Nephron progenitor cell (in vitro differentiated cells): ENCODE measurements around the gene BTG3.

ENCODE experiments used
- DNase-seq: peaks from one replicate; pipeline ENCODE4 v3.0.0; 2021
- H3K27ac Mint-ChIP-seq: 2 replicates; pipeline ENCODE4 v1.8.0; 2021; ENCODE audit warnings: mild to moderate bottlenecking, moderate library complexity, mixed read lengths
- H3K27me3 Mint-ChIP-seq: 2 replicates; pipeline ENCODE4 v1.8.0; 2021; ENCODE audit warnings: mild to moderate bottlenecking, low read depth, mixed read lengths; ENCODE audit not compliant: poor library complexity
- H3K36me3 Mint-ChIP-seq: 2 replicates; pipeline ENCODE4 v1.8.0; 2021; ENCODE audit warnings: low read depth, mixed read lengths
- H3K4me1 Mint-ChIP-seq: 2 replicates; pipeline ENCODE4 v1.8.0; 2021; ENCODE audit warnings: mixed read lengths
- H3K4me3 Mint-ChIP-seq: 2 replicates; pipeline ENCODE4 v1.8.0; 2021; ENCODE audit warnings: mild to moderate bottlenecking, moderate library complexity, mixed read lengths
- H3K9me3 Mint-ChIP-seq: 2 replicates; pipeline ENCODE4 v1.8.0; 2021; ENCODE audit warnings: mild to moderate bottlenecking, moderate library complexity, mixed read lengths
- CTCF ChIP-seq: fragments of 200-600 bp; sonication (generic); IDR thresholded peaks from 2 replicates; pipeline ENCODE4 v1.5.0; 2021; ENCODE audit warnings: antibody characterized with exemption

BTG3 gene

GRCh38 chr21:17646790-17647189, 34.1 kb upstream of the BTG3 start:
- Mint-ChIP-seq H3K36me3 (peaks cover 4% of the 10 kb centered on the region), H3K27me3 (peaks cover 5% of the 10 kb centered on the region), H3K4me3 (no peak overlapping the region), H3K27ac (no peak overlapping the region), H3K4me1 (no peaks in the 10 kb centered on the region), H3K9me3 (peaks cover 9% of the 10 kb centered on the region)
- no peak for DNase-seq
- no peak for TF ChIP-seq CTCF

GRCh38 chr21:17644186-17644585, 31.5 kb upstream of the BTG3 start:
- Mint-ChIP-seq H3K27ac (no peak overlapping the region), H3K9me3 (peaks cover 16% of the 10 kb centered on the region), H3K27me3 (peaks cover 5% of the 10 kb centered on the region), H3K4me1 (no peaks in the 10 kb centered on the region), H3K4me3 (no peak overlapping the region), H3K36me3 (peaks cover 4% of the 10 kb centered on the region)
- TF ChIP-seq CTCF = no peak
- DNase-seq = no peak

- H3K9me3 Mint-ChIP-seq = peaks cover 9% of the 10 kb centered on the region
- no peak overlapping the region for H3K4me3 Mint-ChIP-seq
- no peak for TF ChIP-seq CTCF
- H3K27me3 Mint-ChIP-seq = no peaks in the 10 kb centered on the region
- DNase-seq = no peak
- no peaks in the 10 kb centered on the region for H3K4me1 Mint-ChIP-seq
- no peaks in the 10 kb centered on the region for H3K36me3 Mint-ChIP-seq
- H3K27ac Mint-ChIP-seq = no peak overlapping the region
These were observed 28.1 kb upstream of the BTG3 start for GRCh38 chr21:17640821-17641220.

- H3K4me1 Mint-ChIP-seq = no peaks in the 10 kb centered on the region
- no peak for TF ChIP-seq CTCF
- H3K4me3 Mint-ChIP-seq = no peak overlapping the region
- no peak overlapping the region for H3K27ac Mint-ChIP-seq
- peaks cover 5% of the 10 kb centered on the region for H3K27me3 Mint-ChIP-seq
- no peaks in the 10 kb centered on the region for H3K36me3 Mint-ChIP-seq
- H3K9me3 Mint-ChIP-seq = peaks cover 9% of the 10 kb centered on the region
- no peak for DNase-seq
These were observed 24.0 kb upstream of the BTG3 start for GRCh38 chr21:17636711-17637110.

GRCh38 chr21:17631195-17631594, 18.5 kb upstream of the BTG3 start:
- Mint-ChIP-seq H3K4me1 (no peaks in the 10 kb centered on the region), H3K27me3 (peaks cover 5% of the 10 kb centered on the region), H3K9me3 (no peaks in the 10 kb centered on the region), H3K36me3 (peaks cover 4% of the 10 kb centered on the region), H3K27ac (no peak overlapping the region), H3K4me3 (no peak overlapping the region)
- TF ChIP-seq CTCF = no peak
- no peak for DNase-seq

- H3K36me3 Mint-ChIP-seq = no peaks in the 10 kb centered on the region
These were observed 9.3 kb upstream of the BTG3 start for GRCh38 chr21:17622018-17622417.

More at GRCh38 chr21:17622018-17622417, 9.3 kb upstream of the BTG3 start:
- Mint-ChIP-seq H3K4me3 (no peak overlapping the region), H3K4me1 (no peaks in the 10 kb centered on the region), H3K27me3 (peaks cover 8% of the 10 kb centered on the region), H3K27ac (no peak overlapping the region), H3K9me3 (no peaks in the 10 kb centered on the region)
- DNase-seq = no peak
- no peak for TF ChIP-seq CTCF
